Fibroblast of pulmonary artery (primary cell): ENCODE data around the gene IKBKE.

Source experiments
- DNase-seq: peaks from one replicate; pipeline ENCODE4 v3.0.0-alpha.2; 2010; ENCODE audit warnings: low read depth
- H3K4me3 ChIP-seq: replicated peaks from 2 replicates; pipeline ENCODE4 v1.5.1; 2011; ENCODE audit warnings: low read depth, mild to moderate bottlenecking, control low read depth, low read length, moderate library complexity
- CTCF ChIP-seq: IDR thresholded peaks from 2 replicates; pipeline ENCODE4 v1.5.1; 2011; ENCODE audit warnings: mild to moderate bottlenecking, control low read depth, low read length, inconsistent platforms; ENCODE audit errors: missing control alignments

The IKBKE gene

GRCh38 chr1:206460836-206461426 lies 9.3 kb upstream of the IKBKE start:
- DNase-seq, result peak; percentile 78
- TF ChIP-seq CTCF, result no peak
- H3K4me3 ChIP-seq, result no peak overlapping the region

DNA sequence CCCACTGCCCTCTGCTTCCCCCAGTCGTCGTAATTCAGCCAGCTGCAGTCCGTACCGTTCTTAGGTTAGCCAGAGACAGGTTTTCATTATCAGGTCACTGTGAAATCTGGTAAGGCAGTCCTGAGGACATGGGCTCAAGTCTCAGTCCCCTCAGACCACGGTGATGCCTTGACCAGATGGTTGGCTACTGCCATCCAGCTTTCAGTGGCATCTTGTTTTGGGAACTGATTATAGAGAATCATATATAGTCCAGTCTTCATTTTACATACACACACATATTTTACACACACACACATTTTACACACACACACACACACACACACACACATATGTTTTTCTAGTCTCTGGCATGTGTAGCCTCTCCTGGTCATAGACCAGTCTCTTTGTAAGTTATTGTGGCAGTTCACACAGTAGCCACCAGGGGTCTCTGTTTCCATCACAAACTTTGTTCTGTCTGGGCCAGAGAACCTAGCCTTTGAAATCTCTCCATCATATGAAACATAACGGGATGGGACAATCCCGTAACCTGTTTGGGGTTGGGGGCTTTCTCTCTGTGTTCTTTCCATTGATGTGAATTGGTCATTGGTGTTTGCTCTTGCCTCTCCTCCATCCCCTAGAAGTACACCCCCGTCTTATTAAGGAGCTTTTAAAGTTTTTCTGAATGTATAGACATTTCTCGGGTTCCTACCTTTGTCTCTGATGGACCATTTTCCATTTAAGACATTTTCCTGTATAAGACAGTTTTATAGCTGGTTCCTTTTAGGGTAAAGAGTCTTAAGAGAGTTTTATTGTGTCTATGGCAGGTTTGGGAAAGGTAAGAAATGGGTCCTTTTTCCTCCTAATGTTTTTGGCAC lies 8.4 kb upstream of the IKBKE start:
- no peak overlapping the region for H3K4me3 ChIP-seq
- peak; percentile 87 for DNase-seq
- peak; percentile 84 for TF ChIP-seq CTCF

DNA sequence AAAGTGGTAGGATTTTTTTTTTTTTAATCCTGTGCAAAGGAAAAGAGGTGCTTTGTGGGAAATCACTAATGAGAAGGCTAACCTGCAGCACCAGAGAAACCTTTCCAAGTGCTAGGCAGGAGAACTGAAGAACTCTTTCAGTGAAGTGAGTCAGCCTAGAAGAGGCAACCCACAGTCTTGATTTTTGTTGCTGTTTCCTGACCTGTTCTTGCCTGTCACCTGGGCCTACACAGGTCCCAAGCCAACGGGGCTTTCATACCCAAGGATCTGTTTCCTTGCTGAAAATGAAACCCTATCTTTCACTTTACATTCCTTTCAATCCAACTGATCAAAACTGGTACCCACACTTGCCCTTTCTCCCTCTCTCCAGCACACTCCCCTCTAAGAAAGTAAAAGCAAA lies 7.1 kb upstream of the IKBKE start:
- H3K4me3 ChIP-seq, result no peak overlapping the region
- DNase-seq, result no peak
- TF ChIP-seq CTCF, result no peak

- DNase-seq, result no peak
- no peak overlapping the region for H3K4me3 ChIP-seq
- TF ChIP-seq CTCF, result no peak
Observed at GRCh38 chr1:206463911-206464310, 6.4 kb upstream of the IKBKE start.

DNA sequence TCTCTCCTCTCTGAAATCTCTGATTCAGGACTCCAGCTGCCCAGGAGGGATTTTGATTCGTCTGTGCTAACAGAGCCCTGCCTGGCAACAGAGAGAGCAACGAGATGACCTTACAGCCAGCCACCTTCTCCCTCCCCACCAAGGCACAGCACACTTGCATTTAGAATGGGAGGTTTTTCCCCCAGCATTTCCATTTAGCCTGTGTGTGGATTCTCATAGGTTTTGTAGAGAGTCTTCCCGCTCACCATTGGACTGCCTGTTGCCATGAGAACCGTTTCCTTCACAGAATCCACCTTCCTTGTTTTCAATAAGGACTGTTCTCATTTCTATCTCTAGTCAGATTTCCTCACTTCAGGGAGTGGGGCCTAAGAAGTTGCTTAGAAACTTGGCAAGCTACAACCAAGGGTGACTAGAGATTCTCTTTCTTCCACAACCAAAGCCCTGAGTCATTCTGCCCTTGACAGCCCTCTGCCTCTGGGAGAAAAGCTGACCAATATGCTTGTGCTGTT lies 5.8 kb upstream of the IKBKE start:
- no peak overlapping the region for H3K4me3 ChIP-seq
- peak; percentile 99 for DNase-seq
- no peak for TF ChIP-seq CTCF

DNA sequence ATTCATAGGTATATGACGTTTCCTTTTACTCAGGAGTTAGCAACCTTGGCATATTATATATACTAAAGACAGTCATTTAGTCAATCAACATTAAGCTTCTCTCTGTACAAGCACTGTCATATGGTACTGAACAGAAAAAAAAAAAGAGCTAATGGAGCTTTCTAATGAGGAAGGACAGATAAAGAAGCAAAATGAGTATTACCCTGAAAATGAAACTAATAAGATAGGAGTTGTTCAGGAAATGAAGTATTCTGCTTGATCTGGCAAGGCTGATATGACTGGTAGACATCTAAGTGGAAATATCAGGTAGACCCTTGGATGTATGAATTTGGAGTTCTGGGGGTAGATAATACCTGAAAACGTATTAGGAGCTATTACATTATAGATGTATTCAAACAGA lies 4.3 kb upstream of the IKBKE start:
- no peak for DNase-seq
- TF ChIP-seq CTCF, result no peak
- H3K4me3 ChIP-seq, result no peak overlapping the region
